Keratinocyte (primary cell): ENCODE measurements around the gene KNCN.

Source experiments
- CTCF ChIP-seq, 3 experiments: IDR thresholded peaks in 1 of 3; conservative IDR thresholded peaks in 1 of 3; optimal IDR thresholded peaks in 1 of 3; 2 replicates in 2 of 3; 3 replicates in 1 of 3; pipeline versions ENCODE3 to v1.5.1; 2011; ENCODE audit warnings: low read length in 3 of 3, mild to moderate bottlenecking in 3 of 3, moderate library complexity in 2 of 3, control low read depth in 1 of 3, inconsistent platforms in 1 of 3; ENCODE audit not compliant: insufficient read depth in 2 of 3; ENCODE audit errors: extremely low read depth in 1 of 3
- EZH2 ChIP-seq: IDR thresholded peaks from one replicate; pipeline ENCODE4 v1.6.1; 2012; ENCODE audit warnings: inconsistent platforms, mild to moderate bottlenecking, low read length, moderate library complexity

GRCh38 chr1:46501528-46501927 is 49.9 kb downstream of the KNCN start:
- no peak for TF ChIP-seq EZH2
- TF ChIP-seq CTCF (optimal IDR thresholded peaks at IDR 0.05 in 1 of 3, IDR thresholded peaks at IDR 0.05 in 1 of 3, conservative IDR thresholded peaks at IDR 0.05 in 1 of 3; ENCODE audit: extremely low read depth in 1 of 3, insufficient read depth in 2 of 3, low read length in 3 of 3) = no peak
